HepG2 (cell line): ENCODE results near the gene CKB. TPM values are rescaled to one million over a fixed set of nuclear protein-coding genes. Genes with fewer than 3 reads are reported as not detected.

Experiments used
- BRCA1 ChIP-seq: sonication (generic); formaldehyde crosslinking; IDR thresholded peaks from 2 replicates; pipeline ENCODE4 v1.4.0; 2020; ENCODE audit warnings: missing genetic modification reagents
- CREM ChIP-seq, 2 experiments: sonication (generic) in 1 of 2; formaldehyde crosslinking in 1 of 2; IDR thresholded peaks; 2 replicates each; pipeline versions ENCODE4 v1.4.0 to v1.6.1; 2016 to 2020; ENCODE audit warnings: antibody characterized with exemption in 1 of 2, mild to moderate bottlenecking in 1 of 2, missing genetic modification reagents in 1 of 2
- HCFC1 ChIP-seq: fragments of 150-350 bp; IDR thresholded peaks from 2 replicates; pipeline ENCODE4 v1.6.1; 2014; ENCODE audit warnings: low read depth, low read length
- MAZ ChIP-seq, 2 experiments: sonication (generic) in 1 of 2; formaldehyde crosslinking in 1 of 2; IDR thresholded peaks; 2 replicates each; pipeline versions ENCODE4 v1.5.0 to v1.6.1; 2012 to 2020; ENCODE audit warnings: low read depth in 2 of 2, mild to moderate bottlenecking in 2 of 2, borderline replicate concordance in 1 of 2, improper control_type of control experiment in 1 of 2, low read length in 1 of 2, missing genetic modification reagents in 1 of 2, moderate library complexity in 1 of 2
- NCOA2 ChIP-seq: sonication (generic); formaldehyde crosslinking; IDR thresholded peaks from 2 replicates; pipeline ENCODE4 v1.8.0; 2022; ENCODE audit warnings: inconsistent platforms
- NKX3-1 ChIP-seq: sonication (generic); formaldehyde crosslinking; IDR thresholded peaks from 2 replicates; pipeline ENCODE4 v1.5.0; 2020; ENCODE audit warnings: missing genetic modification reagents
- NR2F2 ChIP-seq: IDR thresholded peaks from 2 replicates; pipeline ENCODE4 v1.6.1; 2012; ENCODE audit warnings: low read depth, inconsistent platforms, borderline replicate concordance
- RBFOX2 ChIP-seq: fragments of 200-400 bp; formaldehyde crosslinking; IDR thresholded peaks from 2 replicates; pipeline ENCODE4 v1.6.1; 2017; ENCODE audit warnings: low read depth, mild to moderate bottlenecking, low read length
- REL ChIP-seq: sonication (generic); formaldehyde crosslinking; conservative IDR thresholded peaks from 2 replicates; pipeline ENCODE4 v1.8.0; 2022; ENCODE audit warnings: mild to moderate bottlenecking, missing genetic modification reagents, moderate library complexity
- RFX3 ChIP-seq: IDR thresholded peaks from 2 replicates; pipeline ENCODE4 v1.6.1; 2016; ENCODE audit warnings: missing biosample characterization, missing genetic modification reagents
- TGIF2 ChIP-seq: IDR thresholded peaks from 2 replicates; pipeline ENCODE4 v1.6.1; 2016; ENCODE audit warnings: control low read depth, missing compliant biosample characterization
- ZFY ChIP-seq: sonication (generic); formaldehyde crosslinking; IDR thresholded peaks from 2 replicates; pipeline ENCODE4 v1.4.0; 2020; ENCODE audit warnings: missing genetic modification reagents
- ZIK1 ChIP-seq: sonication (generic); formaldehyde crosslinking; IDR thresholded peaks from 2 replicates; pipeline ENCODE4 v1.5.0; 2020; ENCODE audit warnings: mild to moderate bottlenecking, low read depth, missing genetic modification reagents, borderline replicate concordance
- ZNF256 ChIP-seq: sonication (generic); formaldehyde crosslinking; conservative IDR thresholded peaks from 2 replicates; pipeline ENCODE4 v1.4.0; 2020; ENCODE audit warnings: missing genetic modification reagents
- ZNF33B ChIP-seq: sonication (generic); formaldehyde crosslinking; IDR thresholded peaks from 2 replicates; pipeline ENCODE4 v1.5.1; 2020; ENCODE audit warnings: mild to moderate bottlenecking, missing genetic modification reagents
- ZNF552 ChIP-seq: sonication (generic); formaldehyde crosslinking; IDR thresholded peaks from 2 replicates; pipeline ENCODE4 v1.9.0; 2022; ENCODE audit warnings: missing genetic modification reagents, mild to moderate bottlenecking, borderline replicate concordance
- ZNF557 ChIP-seq: sonication (generic); formaldehyde crosslinking; IDR thresholded peaks from 2 replicates; pipeline ENCODE4 v1.4.0; 2020; ENCODE audit warnings: missing genetic modification reagents
- ZNF598 ChIP-seq: sonication (generic); formaldehyde crosslinking; IDR thresholded peaks from 2 replicates; pipeline ENCODE4 v1.5.1; 2020; ENCODE audit warnings: mild to moderate bottlenecking, missing genetic modification reagents, borderline replicate concordance
- polyA plus RNA-seq, 8 experiments: library from polyadenylated mRNA; depleted of rRNA in 3 of 8; stranded (reverse) in 7 of 8; unstranded in 1 of 8; fragments of >200 nt; fragmentation: Illumina TruSeq in 4 of 8; extraction: Trizol in 4 of 8; gene quantifications; 2 replicates each; pipeline versions ENCODE4 v1.2.1 to v1.2.3, GENCODE V29; 2011 to 2016; ENCODE audit warnings: low read depth in 4 of 8, missing spikeins in 1 of 8, mixed read lengths in 1 of 8; ENCODE audit not compliant: insufficient read depth in 1 of 8
- total RNA-seq, 5 experiments: library from RNA; depleted of rRNA; stranded (reverse); fragments of >200 nt; fragmentation: Illumina TruSeq; extraction: Trizol; gene quantifications; 2 replicates each; pipeline ENCODE4 v1.2.3, GENCODE V29; 2016; ENCODE audit warnings: low read depth in 1 of 5
- TF ChIP-seq, protein P1 (sequence below): sonication (generic); formaldehyde crosslinking; IDR thresholded peaks from 2 replicates; pipeline ENCODE4 v1.5.0; 2020; ENCODE audit warnings: missing genetic modification reagents
- TF ChIP-seq, protein P2 (sequence below): sonication (generic); formaldehyde crosslinking; conservative IDR thresholded peaks from 2 replicates; pipeline ENCODE4 v1.8.1; 2023; ENCODE audit warnings: missing genetic modification reagents
- TF ChIP-seq, protein P3 (sequence below): sonication (generic); formaldehyde crosslinking; IDR thresholded peaks from 2 replicates; pipeline ENCODE4 v1.4.0; 2020; ENCODE audit warnings: missing genetic modification reagents
- TF ChIP-seq, protein P4 (sequence below): fragments of 450-650 bp; IDR thresholded peaks from 2 replicates; pipeline ENCODE4 v1.6.1; 2016

The CKB gene
- total and polyA plus RNA-seq, 2 of the 13 experiments (the other 11 are each of a cell fraction or from before 2014, with no cell fraction given) = 82.3 to 217 TPM

DNA sequence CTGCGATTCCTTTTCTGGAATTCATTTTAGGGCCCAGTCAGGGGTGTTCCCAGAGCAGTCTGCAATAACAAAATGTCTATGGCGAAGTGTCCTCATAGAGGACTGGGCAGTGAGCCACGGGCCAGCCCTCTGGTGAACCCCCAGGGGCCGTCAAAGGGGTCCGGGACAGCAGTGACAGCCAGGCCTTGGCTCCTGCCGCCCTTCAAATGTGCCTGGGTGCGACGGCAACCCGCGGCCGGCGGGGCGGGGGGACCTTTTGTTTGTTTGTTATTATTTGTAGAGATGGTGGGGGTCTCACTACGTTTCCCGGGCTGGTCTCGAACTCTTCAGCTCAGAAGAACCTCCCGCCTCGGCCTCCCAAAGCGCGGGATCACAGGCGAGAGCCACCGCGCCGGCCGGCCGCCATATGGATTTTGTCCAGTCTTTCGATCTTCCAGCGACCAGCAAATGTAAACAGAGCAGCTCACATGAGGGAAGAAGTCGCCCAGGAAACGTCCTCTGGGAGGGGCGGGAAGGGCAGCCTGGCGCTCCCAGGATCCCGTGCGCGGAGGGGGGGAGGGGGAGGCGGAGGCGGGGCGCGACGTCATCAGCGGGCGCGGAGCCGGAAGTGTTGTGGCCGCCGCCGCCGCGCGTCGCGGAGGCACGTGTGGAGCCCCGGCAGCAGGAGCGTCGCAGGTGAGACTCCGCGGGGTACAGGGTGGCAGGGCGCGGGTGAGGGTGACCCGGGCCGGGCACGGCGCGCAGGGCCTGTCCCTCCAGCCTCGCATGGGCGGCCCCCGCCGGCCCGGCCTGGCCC is 6.2 kb upstream of the CKB start, which contains the start of gene TRMT61A (continued):
- TF ChIP-seq TGIF2 (CRISPR knock-in tag) (peak; percentile 70), RFX3 (CRISPR knock-in tag) (0 out of 2 replicates have a peak, but pooled peaks have one; percentile 40), BRCA1 (CRISPR knock-in tag) (0 out of 2 replicates have a peak, but pooled peaks have one; percentile 40), NR2F2 (peak; percentile 8; the same call in 1 of the 2 replicates), NKX3-1 (CRISPR knock-in tag) (no peak; the same call in 1 of the 2 replicates), ZFY (CRISPR knock-in tag) (peak; percentile 78), MAZ (IDR thresholded peaks at IDR 0.05; ENCODE audit: borderline replicate concordance, low read depth, low read length) (no peak), MAZ (CRISPR knock-in tag; IDR thresholded peaks at IDR 0.05; ENCODE audit: low read depth) (0 out of 2 replicates have a peak, but pooled peaks have one; percentile 25), ZNF552 (CRISPR knock-in tag) (no peak), ZNF598 (0 out of 2 replicates have a peak, but pooled peaks have one; percentile 29), HCFC1 (peak; percentile 47; the same call in 1 of the 2 replicates), CREM (IDR thresholded peaks at IDR 0.05) (peak; percentile 30; the same call in 1 of the 2 replicates), CREM (CRISPR knock-in tag; IDR thresholded peaks at IDR 0.05) (peak; percentile 34; the same call in 1 of the 2 replicates), ZNF256 (CRISPR knock-in tag) (0 out of 2 replicates have a peak, but pooled peaks have one; percentile 19), ZNF557 (CRISPR knock-in tag) (no peak), NCOA2 (CRISPR knock-in tag) (0 out of 2 replicates have a peak, but pooled peaks have one; percentile 9), RBFOX2 (peak; percentile 81), ZNF33B (CRISPR knock-in tag) (no peak), REL (CRISPR knock-in tag) (0 out of 2 replicates have a peak, but pooled peaks have one; percentile 44), ZIK1 (CRISPR knock-in tag) (peak; percentile 56; the same call in 1 of the 2 replicates)
- TF ChIP-seq, protein P1, sequence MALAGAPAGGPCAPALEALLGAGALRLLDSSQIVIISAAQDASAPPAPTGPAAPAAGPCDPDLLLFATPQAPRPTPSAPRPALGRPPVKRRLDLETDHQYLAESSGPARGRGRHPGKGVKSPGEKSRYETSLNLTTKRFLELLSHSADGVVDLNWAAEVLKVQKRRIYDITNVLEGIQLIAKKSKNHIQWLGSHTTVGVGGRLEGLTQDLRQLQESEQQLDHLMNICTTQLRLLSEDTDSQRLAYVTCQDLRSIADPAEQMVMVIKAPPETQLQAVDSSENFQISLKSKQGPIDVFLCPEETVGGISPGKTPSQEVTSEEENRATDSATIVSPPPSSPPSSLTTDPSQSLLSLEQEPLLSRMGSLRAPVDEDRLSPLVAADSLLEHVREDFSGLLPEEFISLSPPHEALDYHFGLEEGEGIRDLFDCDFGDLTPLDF (CRISPR knock-in tag) = peak; percentile 40
- TF ChIP-seq, protein P2, sequence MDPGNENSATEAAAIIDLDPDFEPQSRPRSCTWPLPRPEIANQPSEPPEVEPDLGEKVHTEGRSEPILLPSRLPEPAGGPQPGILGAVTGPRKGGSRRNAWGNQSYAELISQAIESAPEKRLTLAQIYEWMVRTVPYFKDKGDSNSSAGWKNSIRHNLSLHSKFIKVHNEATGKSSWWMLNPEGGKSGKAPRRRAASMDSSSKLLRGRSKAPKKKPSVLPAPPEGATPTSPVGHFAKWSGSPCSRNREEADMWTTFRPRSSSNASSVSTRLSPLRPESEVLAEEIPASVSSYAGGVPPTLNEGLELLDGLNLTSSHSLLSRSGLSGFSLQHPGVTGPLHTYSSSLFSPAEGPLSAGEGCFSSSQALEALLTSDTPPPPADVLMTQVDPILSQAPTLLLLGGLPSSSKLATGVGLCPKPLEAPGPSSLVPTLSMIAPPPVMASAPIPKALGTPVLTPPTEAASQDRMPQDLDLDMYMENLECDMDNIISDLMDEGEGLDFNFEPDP (CRISPR knock-in tag) = 0 out of 2 replicates have a peak, but pooled peaks have one; percentile 14
- TF ChIP-seq, protein P3, sequence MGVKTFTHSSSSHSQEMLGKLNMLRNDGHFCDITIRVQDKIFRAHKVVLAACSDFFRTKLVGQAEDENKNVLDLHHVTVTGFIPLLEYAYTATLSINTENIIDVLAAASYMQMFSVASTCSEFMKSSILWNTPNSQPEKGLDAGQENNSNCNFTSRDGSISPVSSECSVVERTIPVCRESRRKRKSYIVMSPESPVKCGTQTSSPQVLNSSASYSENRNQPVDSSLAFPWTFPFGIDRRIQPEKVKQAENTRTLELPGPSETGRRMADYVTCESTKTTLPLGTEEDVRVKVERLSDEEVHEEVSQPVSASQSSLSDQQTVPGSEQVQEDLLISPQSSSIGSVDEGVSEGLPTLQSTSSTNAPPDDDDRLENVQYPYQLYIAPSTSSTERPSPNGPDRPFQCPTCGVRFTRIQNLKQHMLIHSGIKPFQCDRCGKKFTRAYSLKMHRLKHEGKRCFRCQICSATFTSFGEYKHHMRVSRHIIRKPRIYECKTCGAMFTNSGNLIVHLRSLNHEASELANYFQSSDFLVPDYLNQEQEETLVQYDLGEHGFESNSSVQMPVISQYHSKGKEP (CRISPR knock-in tag) = no peak
- TF ChIP-seq, protein P4, sequence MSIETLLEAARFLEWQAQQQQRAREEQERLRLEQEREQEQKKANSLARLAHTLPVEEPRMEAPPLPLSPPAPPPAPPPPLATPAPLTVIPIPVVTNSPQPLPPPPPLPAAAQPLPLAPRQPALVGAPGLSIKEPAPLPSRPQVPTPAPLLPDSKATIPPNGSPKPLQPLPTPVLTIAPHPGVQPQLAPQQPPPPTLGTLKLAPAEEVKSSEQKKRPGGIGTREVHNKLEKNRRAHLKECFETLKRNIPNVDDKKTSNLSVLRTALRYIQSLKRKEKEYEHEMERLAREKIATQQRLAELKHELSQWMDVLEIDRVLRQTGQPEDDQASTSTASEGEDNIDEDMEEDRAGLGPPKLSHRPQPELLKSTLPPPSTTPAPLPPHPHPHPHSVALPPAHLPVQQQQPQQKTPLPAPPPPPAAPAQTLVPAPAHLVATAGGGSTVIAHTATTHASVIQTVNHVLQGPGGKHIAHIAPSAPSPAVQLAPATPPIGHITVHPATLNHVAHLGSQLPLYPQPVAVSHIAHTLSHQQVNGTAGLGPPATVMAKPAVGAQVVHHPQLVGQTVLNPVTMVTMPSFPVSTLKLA = peak; percentile 23; the same call in 1 of the 2 replicates
